GM21825 (cell line): ENCODE data around the gene CCR3.

Experiments used
- ATAC-seq: cut with Tn5 transposase; IDR thresholded peaks from one replicate; pipeline ENCODE4 v1.9.1; 2021; ENCODE audit warnings: mild to moderate bottlenecking, moderate library complexity; ENCODE audit not compliant: unreplicated experiment

The CCR3 gene

GRCh38 chr3:46218196-46218709 is 24.0 kb upstream of the CCR3 start:
- ATAC-seq: no peak

- no peak for ATAC-seq
Measured at GRCh38 chr3:46221391-46221790, 20.9 kb upstream of the CCR3 start.

- ATAC-seq: no peak
Measured at GRCh38 chr3:46221938-46222337, 20.3 kb upstream of the CCR3 start.

GRCh38 chr3:46222435-46223161 is 19.7 kb upstream of the CCR3 start:
- no peak for ATAC-seq

GRCh38 chr3:46228260-46229242 is 13.7 kb upstream of the CCR3 start:
- ATAC-seq: no peak

GRCh38 chr3:46231323-46231722 is 10.9 kb upstream of the CCR3 start:
- no peak for ATAC-seq

GRCh38 chr3:46233194-46233593 is 9.1 kb upstream of the CCR3 start:
- ATAC-seq: no peak

- no peak for ATAC-seq
Measured at GRCh38 chr3:46235425-46235824, 6.8 kb upstream of the CCR3 start.

- no peak for ATAC-seq
Measured at GRCh38 chr3:46236294-46237054, 5.8 kb upstream of the CCR3 start.

- ATAC-seq: no peak
Measured at GRCh38 chr3:46238386-46238785, 3.9 kb upstream of the CCR3 start.

GRCh38 chr3:46239301-46239938 is 2.8 kb upstream of the CCR3 start:
- ATAC-seq: no peak

- ATAC-seq: no peak
Measured at GRCh38 chr3:46239952-46240351, 2.3 kb upstream of the CCR3 start.

- no peak for ATAC-seq
Measured at GRCh38 chr3:46243560-46243959, 1.3 kb downstream of the CCR3 start.

GRCh38 chr3:46245146-46245545 is 2.9 kb downstream of the CCR3 start:
- no peak for ATAC-seq

- no peak for ATAC-seq
Measured at GRCh38 chr3:46252980-46253379, 10.7 kb downstream of the CCR3 start.

GRCh38 chr3:46258525-46258924 is 16.3 kb downstream of the CCR3 start:
- no peak for ATAC-seq

GRCh38 chr3:46261926-46262594 is 19.8 kb downstream of the CCR3 start:
- no peak for ATAC-seq

- no peak for ATAC-seq
Measured at GRCh38 chr3:46264002-46264401, 21.7 kb downstream of the CCR3 start.

GRCh38 chr3:46266598-46266997 is 24.3 kb downstream of the CCR3 start:
- no peak for ATAC-seq

GRCh38 chr3:46269556-46269955 is 27.3 kb downstream of the CCR3 start:
- ATAC-seq: no peak
